HepG2 (cell line): Measurements from ENCODE around the gene SEC14L6.

Experiments used
- EP300 ChIP-seq, 3 experiments: sonication (generic) in 1 of 3; formaldehyde crosslinking in 1 of 3; IDR thresholded peaks; 2 replicates each; pipeline versions ENCODE4 v1.5.1 to v1.6.1; 2011 to 2020; ENCODE audit warnings: low read depth in 2 of 3, low read length in 2 of 3, borderline replicate concordance in 1 of 3, improper control_type of control experiment in 1 of 3, mild to moderate bottlenecking in 1 of 3, missing genetic modification reagents in 1 of 3, moderate library complexity in 1 of 3
- FOSL1 ChIP-seq: sonication (generic); formaldehyde crosslinking; IDR thresholded peaks from 2 replicates; pipeline ENCODE4 v1.9.0; 2021; ENCODE audit warnings: missing genetic modification reagents, borderline replicate concordance
- FOXP4 ChIP-seq: sonication (generic); formaldehyde crosslinking; IDR thresholded peaks from 2 replicates; pipeline ENCODE4 v1.4.0; 2020; ENCODE audit warnings: missing genetic modification reagents
- MEF2D ChIP-seq: sonication (generic); formaldehyde crosslinking; IDR thresholded peaks from 2 replicates; pipeline ENCODE4 v1.5.1; 2020; ENCODE audit warnings: mild to moderate bottlenecking, missing genetic modification reagents
- ZBTB49 ChIP-seq: sonication (generic); formaldehyde crosslinking; IDR thresholded peaks from 2 replicates; pipeline ENCODE4 v1.4.0; 2020; ENCODE audit warnings: missing genetic modification reagents, borderline replicate concordance

- TF ChIP-seq FOSL1 (CRISPR knock-in tag) = no peak
- no peak for TF ChIP-seq EP300 (IDR thresholded peaks at IDR 0.05; ENCODE audit: low read depth in 2 of 2, low read length in 2 of 2)
- TF ChIP-seq EP300 (CRISPR knock-in tag; IDR thresholded peaks at IDR 0.05; ENCODE audit: borderline replicate concordance) = no peak
- no peak for TF ChIP-seq FOXP4 (CRISPR knock-in tag)
- TF ChIP-seq ZBTB49 (CRISPR knock-in tag) = no peak
- no peak for TF ChIP-seq MEF2D (CRISPR knock-in tag)
Observed at GRCh38 chr22:30531651-30532608, 14.6 kb downstream of the SEC14L6 start.
